Retinal pigment epithelial cell (primary cell): ENCODE results near the gene C4A.

ENCODE experiments used
- DNase-seq: peaks from one replicate; pipeline ENCODE4 v3.0.0-alpha.2; 2010; ENCODE audit warnings: low read depth
- H3K4me3 ChIP-seq: 2 replicates; pipeline ENCODE4 v1.5.1; 2011; ENCODE audit warnings: mild to moderate bottlenecking, low read length, control low read depth, moderate library complexity
- TF ChIP-seq, protein P1 (sequence below): conservative IDR thresholded peaks from 2 replicates; pipeline ENCODE4 v1.5.1; 2011; ENCODE audit warnings: low read depth, low read length, control low read depth, inconsistent platforms

C4A gene

DNA sequence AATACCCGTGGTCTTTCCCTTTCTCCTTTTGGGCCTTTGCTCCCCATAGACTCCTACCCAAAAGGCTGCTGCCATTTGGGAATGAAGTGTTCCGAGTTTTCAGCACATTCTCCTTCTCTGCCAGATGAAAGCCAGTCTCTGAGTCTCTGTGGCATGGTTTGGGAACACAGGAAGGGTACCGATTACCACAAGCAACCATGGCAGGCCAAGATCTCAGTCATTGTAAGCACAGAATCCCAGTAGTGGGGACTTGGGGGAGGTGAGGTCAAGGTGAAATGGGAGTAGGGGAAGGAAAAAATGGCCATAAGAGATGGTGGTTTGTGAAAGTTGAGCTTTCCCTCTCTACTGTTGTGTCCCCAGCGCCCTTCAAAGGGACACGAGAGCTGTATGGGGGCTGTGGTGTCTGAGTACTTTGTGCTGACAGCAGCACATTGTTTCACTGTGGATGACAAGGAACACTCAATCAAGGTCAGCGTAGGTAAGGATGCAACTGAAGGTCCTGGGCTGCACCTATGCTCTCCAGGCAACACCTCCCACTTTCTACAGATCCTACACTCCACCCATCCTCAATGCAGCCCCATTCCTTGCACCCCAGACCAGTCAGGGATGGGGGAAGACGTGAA is 31.8 kb upstream of the C4A start:
- DNase-seq: no peak
- TF ChIP-seq, protein P1, sequence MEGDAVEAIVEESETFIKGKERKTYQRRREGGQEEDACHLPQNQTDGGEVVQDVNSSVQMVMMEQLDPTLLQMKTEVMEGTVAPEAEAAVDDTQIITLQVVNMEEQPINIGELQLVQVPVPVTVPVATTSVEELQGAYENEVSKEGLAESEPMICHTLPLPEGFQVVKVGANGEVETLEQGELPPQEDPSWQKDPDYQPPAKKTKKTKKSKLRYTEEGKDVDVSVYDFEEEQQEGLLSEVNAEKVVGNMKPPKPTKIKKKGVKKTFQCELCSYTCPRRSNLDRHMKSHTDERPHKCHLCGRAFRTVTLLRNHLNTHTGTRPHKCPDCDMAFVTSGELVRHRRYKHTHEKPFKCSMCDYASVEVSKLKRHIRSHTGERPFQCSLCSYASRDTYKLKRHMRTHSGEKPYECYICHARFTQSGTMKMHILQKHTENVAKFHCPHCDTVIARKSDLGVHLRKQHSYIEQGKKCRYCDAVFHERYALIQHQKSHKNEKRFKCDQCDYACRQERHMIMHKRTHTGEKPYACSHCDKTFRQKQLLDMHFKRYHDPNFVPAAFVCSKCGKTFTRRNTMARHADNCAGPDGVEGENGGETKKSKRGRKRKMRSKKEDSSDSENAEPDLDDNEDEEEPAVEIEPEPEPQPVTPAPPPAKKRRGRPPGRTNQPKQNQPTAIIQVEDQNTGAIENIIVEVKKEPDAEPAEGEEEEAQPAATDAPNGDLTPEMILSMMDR: no peak
- H3K4me3 ChIP-seq: no peak overlapping the region

DNA sequence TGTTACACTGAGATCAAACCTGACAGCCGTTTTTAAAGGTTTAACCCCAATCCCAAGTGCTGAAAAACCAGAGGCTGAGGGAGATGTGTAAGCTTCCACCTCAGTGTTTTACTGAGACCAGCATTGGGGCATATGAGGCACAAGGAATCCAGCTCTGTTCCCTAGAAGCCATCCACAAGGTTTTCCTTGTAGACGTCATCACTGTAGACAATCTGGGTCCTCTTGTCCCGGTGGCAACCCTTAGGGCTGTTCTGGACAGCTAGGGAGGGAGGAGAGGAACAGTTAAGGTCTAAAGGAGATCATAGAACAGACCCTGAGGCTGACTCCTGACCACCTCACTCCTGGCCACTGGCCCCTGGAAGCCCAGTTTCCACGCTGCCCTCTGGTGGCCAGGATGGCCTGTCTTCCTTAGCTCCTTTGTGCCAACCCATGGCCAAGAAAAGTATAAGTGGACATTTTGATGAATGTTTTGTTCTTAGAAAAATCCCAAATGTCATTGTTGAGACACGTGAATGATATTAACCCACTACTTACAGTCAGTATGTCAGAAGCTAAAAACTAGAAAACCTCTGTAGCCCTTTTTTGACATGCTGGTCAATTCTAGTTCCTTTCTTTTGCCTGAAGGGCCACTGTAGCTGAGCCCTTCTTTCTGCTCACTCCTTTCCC is 29.6 kb upstream of the C4A start:
- H3K4me3 ChIP-seq: no peak overlapping the region
- TF ChIP-seq, protein P1: peak; percentile 96
- DNase-seq: no peak

DNA sequence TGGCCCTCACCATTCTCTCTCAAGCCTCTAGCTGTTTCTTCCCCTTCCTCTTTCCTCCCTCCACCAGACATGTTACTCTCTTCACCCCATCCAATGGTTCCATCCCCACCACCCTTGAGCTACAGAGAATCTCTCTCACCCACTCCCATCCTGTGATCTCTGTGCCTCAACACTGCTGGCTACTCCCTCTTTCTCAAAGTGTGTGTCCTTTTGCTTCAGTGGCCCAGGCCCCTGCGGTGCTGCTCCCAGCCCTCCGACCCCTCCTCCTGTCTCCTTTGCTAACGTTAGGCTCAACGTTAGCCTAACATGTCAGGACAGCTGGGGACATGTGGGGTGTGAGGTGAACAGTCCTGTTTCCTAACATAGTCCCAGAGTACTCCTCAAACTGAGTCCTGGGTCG is 29.0 kb upstream of the C4A start:
- TF ChIP-seq, protein P1: no peak
- no peak for DNase-seq
- no peak overlapping the region for H3K4me3 ChIP-seq

DNA sequence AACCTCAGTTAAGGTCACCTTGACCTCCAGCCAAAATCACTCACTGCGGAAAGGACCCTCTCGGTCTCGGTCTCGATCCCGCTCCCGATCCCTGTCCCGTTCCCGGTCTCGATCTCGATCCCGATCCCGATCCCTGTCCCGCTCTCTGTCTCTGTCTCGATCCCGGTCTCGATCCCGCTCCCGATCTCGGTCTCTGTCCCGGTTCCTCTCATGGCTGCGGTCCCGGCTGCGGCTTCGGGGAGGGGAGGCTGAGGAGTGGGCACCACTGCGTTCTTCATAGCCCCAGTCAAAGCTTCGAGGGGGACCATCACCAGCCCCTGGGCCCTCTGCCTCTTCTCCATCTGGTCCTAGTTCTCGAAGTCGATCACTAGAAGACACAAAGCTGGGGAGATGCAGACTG is 27.3 kb upstream of the C4A start:
- DNase-seq: no peak
- TF ChIP-seq, protein P1: no peak
- no peak overlapping the region for H3K4me3 ChIP-seq

DNA sequence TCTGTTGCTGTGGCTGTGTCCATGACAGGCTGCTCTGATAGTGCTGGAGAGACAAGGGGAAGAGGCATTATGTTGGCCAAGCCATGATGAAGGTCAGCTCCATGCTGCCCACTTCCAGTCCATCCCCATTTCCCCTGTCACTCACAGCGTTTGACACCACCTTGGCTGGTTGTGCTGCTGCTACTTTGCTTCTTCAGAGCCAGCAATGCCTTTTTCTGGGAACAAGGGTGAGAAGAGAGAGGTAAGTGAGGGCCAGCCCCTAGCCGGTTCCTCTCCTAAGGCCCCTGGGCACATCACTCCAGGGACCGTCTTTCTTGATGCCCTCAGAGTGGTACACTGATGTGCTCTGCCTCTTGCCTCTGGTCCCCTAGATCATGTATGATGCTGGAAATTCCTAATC is 25.1 kb upstream of the C4A start:
- no peak overlapping the region for H3K4me3 ChIP-seq
- TF ChIP-seq, protein P1: no peak
- no peak for DNase-seq

DNA sequence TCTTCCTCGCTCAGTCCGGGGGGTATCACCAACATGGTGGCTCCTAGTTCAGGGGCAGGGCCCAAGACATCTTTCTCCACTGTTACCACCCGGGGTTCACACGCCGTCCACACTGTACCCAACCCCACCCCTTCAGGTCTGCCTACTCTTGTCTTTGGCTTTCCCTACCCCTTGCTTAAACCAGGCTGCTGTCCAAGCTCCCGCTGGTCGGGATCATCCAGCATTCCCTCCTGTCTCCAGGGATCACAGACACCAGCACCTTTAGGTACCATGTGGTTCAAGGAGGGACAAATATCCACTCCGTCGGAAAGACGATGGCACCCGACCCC is 23.5 kb upstream of the C4A start:
- no peak for DNase-seq
- TF ChIP-seq, protein P1: no peak
- H3K4me3 ChIP-seq: peak overlapping the region; percentile 99
